Smooth muscle cell (in vitro differentiated cells): ENCODE measurements around the gene TPSG1. TPM values are rescaled to one million over a fixed set of nuclear protein-coding genes. Genes with fewer than 3 reads are reported as not detected.

Experiments
- DNase-seq: peaks from one replicate; lab custom pipeline; 2025; ENCODE audit not compliant: unreplicated experiment; lab: John Stamatoyannopoulos, UW
- H2AFZ ChIP-seq: fragments of 200-600 bp; sonication (generic); 2 replicates; pipeline ENCODE4 v1.6.0; 2016; ENCODE audit warnings: antibody characterized with exemption, low read depth, mild to moderate bottlenecking
- H3F3A ChIP-seq: fragments of 200-600 bp; sonication (generic); 2 replicates; pipeline ENCODE4 v1.6.0; 2017; ENCODE audit warnings: antibody characterized with exemption, low read depth
- H3K27ac ChIP-seq: fragments of 200-600 bp; sonication (generic); 2 replicates; pipeline ENCODE4 v1.5.1; 2016; ENCODE audit warnings: low read depth, mild to moderate bottlenecking
- H3K27me3 ChIP-seq: fragments of 200-600 bp; sonication (generic); 2 replicates; pipeline ENCODE4 v1.6.1; 2016; ENCODE audit warnings: low read depth, mild to moderate bottlenecking
- H3K36me3 ChIP-seq: fragments of 200-600 bp; sonication (generic); 2 replicates; pipeline ENCODE4 v1.5.1; 2016; ENCODE audit warnings: low read depth
- H3K4me1 ChIP-seq: fragments of 200-600 bp; sonication (generic); 2 replicates; pipeline ENCODE4 v1.5.1; 2016; ENCODE audit warnings: low read depth
- H3K4me2 ChIP-seq: fragments of 200-600 bp; sonication (generic); 2 replicates; pipeline ENCODE4 v1.6.0; 2016; ENCODE audit warnings: mild to moderate bottlenecking
- H3K4me3 ChIP-seq: fragments of 200-600 bp; sonication (generic); 2 replicates; pipeline ENCODE4 v1.5.1; 2016; ENCODE audit warnings: mild to moderate bottlenecking
- H3K79me2 ChIP-seq: fragments of 200-600 bp; sonication (generic); 2 replicates; pipeline ENCODE4 v1.6.0; 2016; ENCODE audit warnings: low read depth, mild to moderate bottlenecking
- H3K9ac ChIP-seq: fragments of 200-600 bp; sonication (generic); 2 replicates; pipeline ENCODE4 v1.6.0; 2016; ENCODE audit warnings: low read depth
- H3K9me3 ChIP-seq: fragments of 200-600 bp; sonication (generic); replicated peaks from 2 replicates; pipeline ENCODE4 v1.5.1; 2016; ENCODE audit warnings: low read depth
- H4K20me1 ChIP-seq: fragments of 200-600 bp; sonication (generic); 2 replicates; pipeline ENCODE4 v1.6.0; 2016; ENCODE audit warnings: low read depth
- WGBS: methylation state at CpG from one replicate; pipeline ENCODE4 v1.1.7; 2016; ENCODE audit warnings: low lambda C conversion rate; 5-methylcytosine and 5-hydroxymethylcytosine counted together
- polyA plus RNA-seq: library from polyadenylated mRNA; unstranded; fragments of >200 nt; fragmentation: Nextera tagmentation; extraction: Ambion mirVana; gene quantifications from 2 replicates; pipeline ENCODE4 v1.2.1, GENCODE V29; 2016
- total RNA-seq: library from RNA; depleted of rRNA; stranded (reverse); fragments of >200 nt; gene quantifications from 2 replicates; pipeline ENCODE4 v1.2.3, GENCODE V29; 2014
- TF ChIP-seq, protein P1 (sequence below): fragments of 200-600 bp; sonication (generic); IDR thresholded peaks from 2 replicates; pipeline ENCODE4 v1.5.1; 2017; ENCODE audit warnings: borderline replicate concordance, mild to moderate bottlenecking, antibody characterized with exemption; ENCODE audit not compliant: insufficient read depth, poor library complexity, severe bottlenecking

TPSG1 gene
- total and polyA plus RNA-seq, 2 experiments from 2014 or later, result not detected

GRCh38 chr16:1206786-1207185 lies 18.3 kb downstream of the TPSG1 start:
- Histone ChIP-seq H3K79me2 (no peaks in the 10 kb centered on the region), H3K27me3 (no peaks in the 10 kb centered on the region), H3K4me1 (no peaks in the 10 kb centered on the region), H4K20me1 (no peaks in the 10 kb centered on the region), H3K36me3 (no peaks in the 10 kb centered on the region), H3K4me3 (no peak overlapping the region), H2AFZ (no peak overlapping the region), H3F3A (no peaks in the 10 kb centered on the region), H3K4me2 (no peak overlapping the region), H3K27ac (no peak overlapping the region), H3K9ac (no peak overlapping the region), H3K9me3 (no peaks in the 10 kb centered on the region)
- TF ChIP-seq, protein P1, sequence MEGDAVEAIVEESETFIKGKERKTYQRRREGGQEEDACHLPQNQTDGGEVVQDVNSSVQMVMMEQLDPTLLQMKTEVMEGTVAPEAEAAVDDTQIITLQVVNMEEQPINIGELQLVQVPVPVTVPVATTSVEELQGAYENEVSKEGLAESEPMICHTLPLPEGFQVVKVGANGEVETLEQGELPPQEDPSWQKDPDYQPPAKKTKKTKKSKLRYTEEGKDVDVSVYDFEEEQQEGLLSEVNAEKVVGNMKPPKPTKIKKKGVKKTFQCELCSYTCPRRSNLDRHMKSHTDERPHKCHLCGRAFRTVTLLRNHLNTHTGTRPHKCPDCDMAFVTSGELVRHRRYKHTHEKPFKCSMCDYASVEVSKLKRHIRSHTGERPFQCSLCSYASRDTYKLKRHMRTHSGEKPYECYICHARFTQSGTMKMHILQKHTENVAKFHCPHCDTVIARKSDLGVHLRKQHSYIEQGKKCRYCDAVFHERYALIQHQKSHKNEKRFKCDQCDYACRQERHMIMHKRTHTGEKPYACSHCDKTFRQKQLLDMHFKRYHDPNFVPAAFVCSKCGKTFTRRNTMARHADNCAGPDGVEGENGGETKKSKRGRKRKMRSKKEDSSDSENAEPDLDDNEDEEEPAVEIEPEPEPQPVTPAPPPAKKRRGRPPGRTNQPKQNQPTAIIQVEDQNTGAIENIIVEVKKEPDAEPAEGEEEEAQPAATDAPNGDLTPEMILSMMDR, result no peak
- DNase-seq, result no peak
- WGBS, result 91% methylated on average over 15 of the region's 16 CpGs

GRCh38 chr16:1206326-1206725 lies 18.7 kb downstream of the TPSG1 start:
- no peaks in the 10 kb centered on the region for H3K4me1 ChIP-seq
- no peak overlapping the region for H3K27ac ChIP-seq
- H2AFZ ChIP-seq, result no peak overlapping the region
- H3K4me2 ChIP-seq, result no peak overlapping the region
- DNase-seq, result no peak
- no peak overlapping the region for H3K9ac ChIP-seq
- H4K20me1 ChIP-seq, result no peaks in the 10 kb centered on the region
- H3K36me3 ChIP-seq, result no peaks in the 10 kb centered on the region
- H3K4me3 ChIP-seq, result no peak overlapping the region
- no peaks in the 10 kb centered on the region for H3K9me3 ChIP-seq
- no peaks in the 10 kb centered on the region for H3K27me3 ChIP-seq
- no peaks in the 10 kb centered on the region for H3K79me2 ChIP-seq
- 83% methylated on average over 9 of the region's 9 CpGs for WGBS
- H3F3A ChIP-seq, result no peaks in the 10 kb centered on the region
- TF ChIP-seq, protein P1, result no peak

DNA sequence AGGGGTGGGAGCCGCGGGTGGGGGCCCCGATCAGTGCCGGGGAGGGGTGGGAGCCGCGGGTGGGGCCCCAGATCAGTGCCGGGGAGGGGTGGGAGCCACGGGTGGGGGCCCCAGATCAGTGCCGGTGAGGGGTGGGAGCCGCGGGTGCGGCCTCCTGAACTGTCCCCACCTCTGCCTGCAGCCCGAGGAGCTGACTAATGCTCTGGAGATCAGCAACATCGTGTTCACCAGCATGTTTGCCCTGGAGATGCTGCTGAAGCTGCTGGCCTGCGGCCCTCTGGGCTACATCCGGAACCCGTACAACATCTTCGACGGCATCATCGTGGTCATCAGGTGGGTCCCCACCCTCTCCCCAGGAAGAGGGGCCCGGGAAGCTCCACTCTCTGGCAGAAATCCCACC lies 20.1 kb downstream of the TPSG1 start:
- Histone ChIP-seq H3K4me1 (no peaks in the 10 kb centered on the region), H2AFZ (no peak overlapping the region), H3K79me2 (no peaks in the 10 kb centered on the region), H4K20me1 (no peaks in the 10 kb centered on the region), H3K27ac (no peak overlapping the region), H3K36me3 (no peaks in the 10 kb centered on the region), H3K27me3 (no peaks in the 10 kb centered on the region), H3F3A (no peaks in the 10 kb centered on the region), H3K4me3 (no peak overlapping the region), H3K9me3 (no peaks in the 10 kb centered on the region), H3K4me2 (no peak overlapping the region), H3K9ac (no peak overlapping the region)
- WGBS, result 92% methylated on average over 9 of the region's 21 CpGs
- no peak for DNase-seq
- TF ChIP-seq, protein P1, result no peak

DNA sequence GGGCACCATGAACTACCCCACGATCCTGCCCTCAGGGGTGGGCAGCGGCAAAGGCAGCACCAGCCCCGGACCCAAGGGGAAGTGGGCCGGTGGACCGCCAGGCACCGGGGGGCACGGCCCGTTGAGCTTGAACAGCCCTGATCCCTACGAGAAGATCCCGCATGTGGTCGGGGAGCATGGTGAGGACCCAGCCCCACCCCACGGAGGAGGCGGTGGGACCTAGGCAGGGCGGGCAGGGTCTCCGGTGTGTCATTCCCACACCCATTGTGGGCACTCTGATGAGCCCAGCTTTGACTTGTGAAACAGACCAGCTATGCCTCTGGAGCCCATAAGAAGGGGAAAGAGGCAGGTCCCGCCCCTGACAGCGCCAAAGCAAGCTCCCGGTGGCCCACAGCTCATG lies 22.8 kb downstream of the TPSG1 start:
- no peak overlapping the region for H3K4me2 ChIP-seq
- H3K9ac ChIP-seq, result no peak overlapping the region
- TF ChIP-seq, protein P1, result no peak
- H3K27ac ChIP-seq, result no peak overlapping the region
- no peaks in the 10 kb centered on the region for H3K36me3 ChIP-seq
- no peaks in the 10 kb centered on the region for H4K20me1 ChIP-seq
- H2AFZ ChIP-seq, result no peak overlapping the region
- no peaks in the 10 kb centered on the region for H3K9me3 ChIP-seq
- H3K27me3 ChIP-seq, result no peaks in the 10 kb centered on the region
- no peak overlapping the region for H3K4me3 ChIP-seq
- H3F3A ChIP-seq, result no peaks in the 10 kb centered on the region
- 94% methylated on average over 18 of the region's 18 CpGs for WGBS
- no peak for DNase-seq
- H3K4me1 ChIP-seq, result no peaks in the 10 kb centered on the region
- H3K79me2 ChIP-seq, result no peaks in the 10 kb centered on the region
